Smooth muscle cell (in vitro differentiated cells): ENCODE results near the gene CAMTA1. TPM values are rescaled to one million over a fixed set of nuclear protein-coding genes. Genes with fewer than 3 reads are reported as not detected.

Source experiments
- DNase-seq: peaks from one replicate; lab custom pipeline; 2025; ENCODE audit not compliant: unreplicated experiment; lab: John Stamatoyannopoulos, UW
- H2AFZ ChIP-seq: fragments of 200-600 bp; sonication (generic); 2 replicates; pipeline ENCODE4 v1.6.0; 2016; ENCODE audit warnings: antibody characterized with exemption, low read depth, mild to moderate bottlenecking
- H3F3A ChIP-seq: fragments of 200-600 bp; sonication (generic); 2 replicates; pipeline ENCODE4 v1.6.0; 2017; ENCODE audit warnings: antibody characterized with exemption, low read depth
- H3K27ac ChIP-seq: fragments of 200-600 bp; sonication (generic); 2 replicates; pipeline ENCODE4 v1.5.1; 2016; ENCODE audit warnings: low read depth, mild to moderate bottlenecking
- H3K27me3 ChIP-seq: fragments of 200-600 bp; sonication (generic); 2 replicates; pipeline ENCODE4 v1.6.1; 2016; ENCODE audit warnings: low read depth, mild to moderate bottlenecking
- H3K36me3 ChIP-seq: fragments of 200-600 bp; sonication (generic); 2 replicates; pipeline ENCODE4 v1.5.1; 2016; ENCODE audit warnings: low read depth
- H3K4me1 ChIP-seq: fragments of 200-600 bp; sonication (generic); 2 replicates; pipeline ENCODE4 v1.5.1; 2016; ENCODE audit warnings: low read depth
- H3K4me2 ChIP-seq: fragments of 200-600 bp; sonication (generic); 2 replicates; pipeline ENCODE4 v1.6.0; 2016; ENCODE audit warnings: mild to moderate bottlenecking
- H3K4me3 ChIP-seq: fragments of 200-600 bp; sonication (generic); 2 replicates; pipeline ENCODE4 v1.5.1; 2016; ENCODE audit warnings: mild to moderate bottlenecking
- H3K79me2 ChIP-seq: fragments of 200-600 bp; sonication (generic); 2 replicates; pipeline ENCODE4 v1.6.0; 2016; ENCODE audit warnings: low read depth, mild to moderate bottlenecking
- H3K9ac ChIP-seq: fragments of 200-600 bp; sonication (generic); 2 replicates; pipeline ENCODE4 v1.6.0; 2016; ENCODE audit warnings: low read depth
- H3K9me3 ChIP-seq: fragments of 200-600 bp; sonication (generic); replicated peaks from 2 replicates; pipeline ENCODE4 v1.5.1; 2016; ENCODE audit warnings: low read depth
- H4K20me1 ChIP-seq: fragments of 200-600 bp; sonication (generic); 2 replicates; pipeline ENCODE4 v1.6.0; 2016; ENCODE audit warnings: low read depth
- WGBS: methylation state at CpG from one replicate; pipeline ENCODE4 v1.1.7; 2016; ENCODE audit warnings: low lambda C conversion rate; 5-methylcytosine and 5-hydroxymethylcytosine counted together
- polyA plus RNA-seq: library from polyadenylated mRNA; unstranded; fragments of >200 nt; fragmentation: Nextera tagmentation; extraction: Ambion mirVana; gene quantifications from 2 replicates; pipeline ENCODE4 v1.2.1, GENCODE V29; 2016
- total RNA-seq: library from RNA; depleted of rRNA; stranded (reverse); fragments of >200 nt; gene quantifications from 2 replicates; pipeline ENCODE4 v1.2.3, GENCODE V29; 2014
- TF ChIP-seq, protein P1 (sequence below): fragments of 200-600 bp; sonication (generic); IDR thresholded peaks from 2 replicates; pipeline ENCODE4 v1.5.1; 2017; ENCODE audit warnings: borderline replicate concordance, mild to moderate bottlenecking, antibody characterized with exemption; ENCODE audit not compliant: insufficient read depth, poor library complexity, severe bottlenecking

CAMTA1 gene
- total and polyA plus RNA-seq, 2 experiments from 2014 or later: 139 to 145 TPM

DNA sequence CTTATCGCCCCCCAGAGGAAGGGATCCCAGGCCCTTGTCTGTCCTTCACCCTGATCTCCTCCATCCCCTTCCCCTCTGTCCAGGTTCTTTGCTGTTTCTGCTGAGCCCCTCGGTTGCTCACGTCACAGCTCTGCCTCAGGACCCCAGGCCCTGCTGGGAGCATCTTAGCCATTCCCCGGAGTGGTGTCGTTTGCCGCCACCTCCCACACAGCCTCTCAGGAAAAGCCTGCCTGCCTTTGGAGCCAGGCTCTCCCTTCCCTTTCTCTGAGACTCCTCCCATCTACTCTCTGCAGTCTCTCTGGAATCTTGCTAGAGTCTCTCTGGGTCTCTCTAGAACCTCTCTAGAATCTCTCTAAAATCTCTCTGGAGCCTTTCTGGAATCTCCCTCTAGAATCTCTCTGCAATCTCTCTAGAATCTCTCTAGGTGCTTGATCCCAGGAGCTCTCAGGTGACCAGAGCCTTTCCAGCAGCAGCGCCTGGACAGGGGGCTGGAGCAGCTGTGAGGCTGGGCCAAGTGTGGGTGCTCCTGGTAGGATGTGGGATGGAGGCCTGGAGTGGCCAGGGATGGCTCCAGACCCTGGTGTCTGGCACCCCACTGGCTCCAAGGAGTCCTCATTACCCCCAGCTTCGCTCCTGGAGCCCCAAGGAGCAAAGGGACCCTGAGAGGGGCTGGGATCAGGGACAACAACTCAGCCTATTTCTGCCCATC is 702.7 kb downstream of the CAMTA1 start:
- Histone ChIP-seq H3K4me2 (no peak overlapping the region), H3K27me3 (no peaks in the 10 kb centered on the region), H3K4me3 (no peak overlapping the region), H2AFZ (no peak overlapping the region), H4K20me1 (no peaks in the 10 kb centered on the region), H3K4me1 (no peaks in the 10 kb centered on the region), H3K27ac (no peak overlapping the region), H3K79me2 (no peaks in the 10 kb centered on the region), H3K9me3 (no peaks in the 10 kb centered on the region), H3K36me3 (no peaks in the 10 kb centered on the region), H3K9ac (no peak overlapping the region), H3F3A (no peaks in the 10 kb centered on the region)
- TF ChIP-seq, protein P1, sequence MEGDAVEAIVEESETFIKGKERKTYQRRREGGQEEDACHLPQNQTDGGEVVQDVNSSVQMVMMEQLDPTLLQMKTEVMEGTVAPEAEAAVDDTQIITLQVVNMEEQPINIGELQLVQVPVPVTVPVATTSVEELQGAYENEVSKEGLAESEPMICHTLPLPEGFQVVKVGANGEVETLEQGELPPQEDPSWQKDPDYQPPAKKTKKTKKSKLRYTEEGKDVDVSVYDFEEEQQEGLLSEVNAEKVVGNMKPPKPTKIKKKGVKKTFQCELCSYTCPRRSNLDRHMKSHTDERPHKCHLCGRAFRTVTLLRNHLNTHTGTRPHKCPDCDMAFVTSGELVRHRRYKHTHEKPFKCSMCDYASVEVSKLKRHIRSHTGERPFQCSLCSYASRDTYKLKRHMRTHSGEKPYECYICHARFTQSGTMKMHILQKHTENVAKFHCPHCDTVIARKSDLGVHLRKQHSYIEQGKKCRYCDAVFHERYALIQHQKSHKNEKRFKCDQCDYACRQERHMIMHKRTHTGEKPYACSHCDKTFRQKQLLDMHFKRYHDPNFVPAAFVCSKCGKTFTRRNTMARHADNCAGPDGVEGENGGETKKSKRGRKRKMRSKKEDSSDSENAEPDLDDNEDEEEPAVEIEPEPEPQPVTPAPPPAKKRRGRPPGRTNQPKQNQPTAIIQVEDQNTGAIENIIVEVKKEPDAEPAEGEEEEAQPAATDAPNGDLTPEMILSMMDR: no peak
- WGBS: 60% methylated on average over 8 of the region's 8 CpGs
- DNase-seq: no peak

DNA sequence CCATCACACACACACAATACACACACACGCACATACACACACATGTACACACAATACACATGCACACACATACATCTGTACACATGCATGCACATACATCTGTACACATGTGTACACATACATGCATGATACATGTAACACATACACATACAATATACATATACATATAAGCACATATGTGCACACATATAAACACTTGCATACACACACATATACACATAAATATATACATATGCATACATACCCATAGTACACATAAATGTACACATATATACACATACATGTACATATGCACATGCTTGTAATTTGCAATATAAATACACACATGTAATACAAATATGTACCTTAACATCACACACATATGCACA is 703.2 kb downstream of the CAMTA1 start:
- no peak overlapping the region for H3K4me2 ChIP-seq
- no peaks in the 10 kb centered on the region for H3K27me3 ChIP-seq
- H3K9ac ChIP-seq: no peak overlapping the region
- no peaks in the 10 kb centered on the region for H4K20me1 ChIP-seq
- no peaks in the 10 kb centered on the region for H3K4me1 ChIP-seq
- no peak overlapping the region for H3K4me3 ChIP-seq
- H2AFZ ChIP-seq: no peak overlapping the region
- H3F3A ChIP-seq: no peaks in the 10 kb centered on the region
- 100% methylated on average over 1 of the region's 1 CpG for WGBS
- H3K9me3 ChIP-seq: no peaks in the 10 kb centered on the region
- H3K79me2 ChIP-seq: no peaks in the 10 kb centered on the region
- DNase-seq: no peak
- H3K36me3 ChIP-seq: no peaks in the 10 kb centered on the region
- TF ChIP-seq, protein P1: no peak
- no peak overlapping the region for H3K27ac ChIP-seq

DNA sequence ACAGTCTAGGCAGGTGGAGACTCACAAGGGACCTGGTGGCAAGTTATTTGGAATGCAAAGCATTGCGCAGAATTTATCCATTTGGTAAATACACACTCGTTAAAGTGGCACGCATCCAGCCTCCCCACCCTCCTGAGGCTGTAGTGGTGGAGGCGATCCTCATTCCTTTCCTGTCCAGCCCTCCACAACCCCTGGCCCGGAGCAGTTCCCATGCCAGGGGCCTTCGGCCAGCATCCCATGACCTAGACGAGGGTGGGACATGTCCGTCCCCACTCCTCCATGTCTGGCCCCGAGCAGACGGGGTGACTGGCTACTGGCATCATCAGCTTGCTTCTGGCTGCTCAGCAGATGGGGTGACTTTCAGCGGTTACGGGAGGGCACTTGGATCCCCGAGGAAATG is 704.3 kb downstream of the CAMTA1 start:
- Histone ChIP-seq H3K9ac (no peak overlapping the region), H2AFZ (no peak overlapping the region), H3K9me3 (no peaks in the 10 kb centered on the region), H3K4me1 (no peaks in the 10 kb centered on the region), H3K27me3 (no peaks in the 10 kb centered on the region), H3K27ac (no peak overlapping the region), H3F3A (no peaks in the 10 kb centered on the region), H4K20me1 (no peaks in the 10 kb centered on the region), H3K4me3 (no peak overlapping the region), H3K36me3 (no peaks in the 10 kb centered on the region), H3K79me2 (no peaks in the 10 kb centered on the region), H3K4me2 (no peak overlapping the region)
- no peak for DNase-seq
- TF ChIP-seq, protein P1: no peak
- WGBS: 92% methylated on average over 13 of the region's 13 CpGs

DNA sequence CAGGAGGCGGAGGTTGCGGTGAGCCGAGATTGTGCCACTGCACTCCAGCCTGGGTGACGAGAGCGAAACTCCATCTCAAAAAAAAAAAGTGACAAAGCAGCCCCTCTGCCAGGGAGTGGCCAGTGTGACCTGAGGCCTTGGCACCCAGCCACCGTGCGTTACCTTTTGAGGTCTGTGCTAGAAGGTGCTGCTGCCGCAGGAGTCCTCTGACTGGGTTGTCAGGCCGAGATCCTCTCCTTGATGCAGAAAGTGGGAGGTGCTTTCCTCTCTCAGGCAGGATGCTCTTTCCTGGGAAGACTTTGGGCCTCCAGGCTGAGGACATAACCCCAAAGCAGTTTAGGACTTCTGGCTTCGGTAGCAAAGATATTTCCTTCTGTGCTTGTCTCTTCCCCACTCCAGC is 705.3 kb downstream of the CAMTA1 start:
- 94% methylated on average over 10 of the region's 10 CpGs for WGBS
- no peaks in the 10 kb centered on the region for H3K36me3 ChIP-seq
- H3K9me3 ChIP-seq: no peaks in the 10 kb centered on the region
- no peak overlapping the region for H3K27ac ChIP-seq
- no peak for DNase-seq
- no peaks in the 10 kb centered on the region for H4K20me1 ChIP-seq
- TF ChIP-seq, protein P1: no peak
- no peak overlapping the region for H3K4me2 ChIP-seq
- H3K4me3 ChIP-seq: no peak overlapping the region
- H3K27me3 ChIP-seq: no peaks in the 10 kb centered on the region
- H3F3A ChIP-seq: no peaks in the 10 kb centered on the region
- H3K4me1 ChIP-seq: no peaks in the 10 kb centered on the region
- H2AFZ ChIP-seq: no peak overlapping the region
- H3K9ac ChIP-seq: no peak overlapping the region
- H3K79me2 ChIP-seq: no peaks in the 10 kb centered on the region
